COR-L47 (cell line): ENCODE measurements around the gene PUS3.

Experiments
- DNase-seq: peaks from one replicate; lab custom pipeline; 2025; lab: John Stamatoyannopoulos, UW

PUS3 gene, protein sequence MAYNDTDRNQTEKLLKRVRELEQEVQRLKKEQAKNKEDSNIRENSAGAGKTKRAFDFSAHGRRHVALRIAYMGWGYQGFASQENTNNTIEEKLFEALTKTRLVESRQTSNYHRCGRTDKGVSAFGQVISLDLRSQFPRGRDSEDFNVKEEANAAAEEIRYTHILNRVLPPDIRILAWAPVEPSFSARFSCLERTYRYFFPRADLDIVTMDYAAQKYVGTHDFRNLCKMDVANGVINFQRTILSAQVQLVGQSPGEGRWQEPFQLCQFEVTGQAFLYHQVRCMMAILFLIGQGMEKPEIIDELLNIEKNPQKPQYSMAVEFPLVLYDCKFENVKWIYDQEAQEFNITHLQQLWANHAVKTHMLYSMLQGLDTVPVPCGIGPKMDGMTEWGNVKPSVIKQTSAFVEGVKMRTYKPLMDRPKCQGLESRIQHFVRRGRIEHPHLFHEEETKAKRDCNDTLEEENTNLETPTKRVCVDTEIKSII

GRCh38 chr11:125902927-125903710 lies at the start of gene PUS3:
PUS3 (minus strand) TSS chr11:125903206; CDS start chr11:125896284, 6,922 bp downstream.
- DNase-seq, result peak; percentile 94

- DNase-seq, result no peak
Measured at GRCh38 chr11:125952559-125952958, 49.6 kb upstream of the PUS3 start.

GRCh38 chr11:125951731-125952130 lies 48.7 kb upstream of the PUS3 start:
- DNase-seq, result no peak

DNA sequence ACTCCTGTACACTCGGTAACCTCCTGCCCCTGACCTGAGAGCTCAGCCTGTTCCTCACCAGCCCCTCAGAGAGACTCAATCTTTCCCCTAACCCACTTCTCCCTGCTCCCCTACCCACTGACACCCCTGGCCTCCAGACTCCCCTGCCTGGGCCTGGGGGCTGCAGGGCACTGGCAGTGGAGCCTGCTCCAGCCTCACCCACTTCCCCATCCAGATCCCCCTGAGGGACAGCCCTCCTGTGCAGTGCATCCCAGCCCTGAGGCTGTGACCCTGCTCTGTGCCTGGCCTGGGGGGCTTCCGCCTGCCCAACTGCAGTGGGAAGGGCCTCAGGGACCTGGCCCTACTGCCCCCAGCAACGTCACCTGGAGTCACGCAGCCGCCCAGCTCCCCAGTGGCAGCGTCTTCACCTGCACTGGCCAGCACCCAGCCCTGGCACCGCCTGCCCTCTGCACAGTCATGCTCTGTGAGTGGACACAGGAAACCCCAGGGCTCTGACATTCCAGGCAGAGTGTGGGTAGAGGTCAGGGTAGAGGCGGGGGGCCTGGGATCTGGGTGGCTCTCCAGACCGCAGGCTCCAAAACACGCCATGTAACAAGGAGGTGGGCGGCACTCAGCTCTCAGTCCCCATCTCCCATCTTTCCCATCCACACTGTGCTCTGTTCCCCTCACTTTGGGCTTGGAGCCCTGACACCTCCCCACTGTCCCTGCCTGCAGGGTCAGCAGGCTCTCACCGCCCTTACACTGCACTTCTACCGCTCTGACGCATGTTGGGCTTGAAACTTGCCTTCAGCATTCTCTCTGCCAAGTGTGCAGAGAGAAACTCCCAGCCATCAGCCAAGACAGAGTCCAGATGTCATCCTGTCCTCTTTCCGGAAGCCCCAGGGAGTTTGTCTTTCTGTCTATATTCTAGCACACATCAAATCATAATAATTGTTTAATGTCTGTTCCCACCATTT lies 48.0 kb upstream of the PUS3 start:
- DNase-seq, result no peak

- no peak for DNase-seq
Measured at GRCh38 chr11:125950178-125950490, 47.1 kb upstream of the PUS3 start.

GRCh38 chr11:125949271-125950177 lies 46.5 kb upstream of the PUS3 start:
- no peak for DNase-seq

- no peak for DNase-seq
Measured at GRCh38 chr11:125948278-125949051, 45.5 kb upstream of the PUS3 start.

DNA sequence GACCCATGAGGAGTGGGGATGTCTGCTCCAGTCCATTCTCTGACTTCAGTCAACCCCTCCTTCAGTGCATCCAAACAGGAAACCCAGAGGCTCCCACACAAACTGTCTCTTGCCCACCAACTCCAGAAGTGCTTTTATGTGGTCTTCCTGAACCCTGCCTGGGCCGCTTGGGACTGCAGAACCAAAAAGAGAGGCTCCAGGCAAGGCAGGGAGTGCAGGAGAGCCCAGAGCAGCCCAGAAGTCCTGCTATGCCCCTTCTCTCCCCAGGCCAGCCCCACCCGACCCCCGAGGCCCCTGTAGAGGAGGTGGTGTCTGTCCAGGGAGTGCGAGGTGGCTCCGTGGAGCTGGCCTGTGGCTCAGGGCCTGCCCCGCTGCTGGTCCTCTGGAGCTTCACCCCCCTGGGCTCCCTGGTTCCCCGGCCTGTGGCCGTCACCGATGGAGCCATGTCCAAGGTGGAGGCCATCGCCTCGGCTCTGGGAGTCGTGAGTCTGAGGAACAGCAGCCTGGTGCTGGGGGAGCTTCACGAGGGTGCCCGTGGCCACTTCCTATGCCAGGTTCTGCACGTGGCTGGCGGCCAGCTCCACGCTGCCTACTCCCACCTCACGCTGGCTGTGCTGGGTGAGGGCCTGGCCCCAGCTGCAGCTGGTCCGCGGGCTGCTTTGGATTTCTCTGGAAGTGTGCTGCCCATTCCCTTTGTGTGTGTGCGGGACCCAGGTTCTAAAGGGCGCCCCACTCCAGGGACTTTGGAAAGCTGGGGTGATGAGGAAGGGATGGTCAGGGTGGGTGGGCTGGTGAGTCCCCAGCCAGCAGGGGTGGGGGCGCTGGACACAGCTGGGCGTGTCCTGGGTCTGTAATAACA lies 44.6 kb upstream of the PUS3 start:
- DNase-seq, result no peak

- DNase-seq, result no peak
Measured at GRCh38 chr11:125946712-125947418, 43.9 kb upstream of the PUS3 start.

DNA sequence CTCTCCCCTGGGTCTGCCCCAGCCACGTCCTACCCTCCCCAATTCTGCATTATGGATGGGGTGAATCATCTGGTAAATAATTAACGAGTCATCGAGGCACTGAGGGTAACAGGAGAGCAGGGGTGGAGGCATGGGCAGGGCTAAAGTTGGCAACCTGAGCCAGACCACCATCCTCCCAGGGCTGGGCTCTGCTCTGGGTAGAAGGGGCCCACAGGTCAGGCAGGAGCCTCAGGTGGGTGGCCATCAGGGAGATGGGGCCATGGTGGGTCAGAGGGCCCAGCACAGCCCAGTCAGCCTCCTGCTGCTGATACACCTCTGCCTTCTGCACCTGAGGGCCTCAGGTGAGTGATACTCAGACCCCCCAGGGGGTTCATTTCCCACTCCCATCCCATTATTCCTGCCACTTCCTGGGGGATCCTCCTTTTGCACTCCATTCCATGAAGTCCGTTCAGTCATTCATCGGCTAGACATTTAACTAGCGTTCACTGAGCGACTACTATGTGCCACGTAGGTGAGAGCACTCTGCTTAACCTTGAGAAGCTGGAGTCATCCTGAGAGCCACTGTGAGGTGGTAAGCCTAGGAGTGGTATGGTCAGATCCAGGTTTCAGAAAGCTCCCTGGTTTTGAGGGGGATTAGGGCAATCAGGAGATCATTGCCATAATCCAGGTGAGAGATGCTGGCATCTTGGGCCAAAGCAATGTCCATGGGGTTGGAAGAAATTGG lies 43.0 kb upstream of the PUS3 start, which contains the start of gene VSIG10L2:
VSIG10L2 (plus strand) TSS at position 248 of the 724 bp plus-strand sequence; CDS start at position 260, 12 bp downstream.
- no peak for DNase-seq

GRCh38 chr11:125945011-125945796 lies 42.2 kb upstream of the PUS3 start:
- DNase-seq, result no peak

GRCh38 chr11:125944350-125945010 lies 41.5 kb upstream of the PUS3 start:
- no peak for DNase-seq

DNA sequence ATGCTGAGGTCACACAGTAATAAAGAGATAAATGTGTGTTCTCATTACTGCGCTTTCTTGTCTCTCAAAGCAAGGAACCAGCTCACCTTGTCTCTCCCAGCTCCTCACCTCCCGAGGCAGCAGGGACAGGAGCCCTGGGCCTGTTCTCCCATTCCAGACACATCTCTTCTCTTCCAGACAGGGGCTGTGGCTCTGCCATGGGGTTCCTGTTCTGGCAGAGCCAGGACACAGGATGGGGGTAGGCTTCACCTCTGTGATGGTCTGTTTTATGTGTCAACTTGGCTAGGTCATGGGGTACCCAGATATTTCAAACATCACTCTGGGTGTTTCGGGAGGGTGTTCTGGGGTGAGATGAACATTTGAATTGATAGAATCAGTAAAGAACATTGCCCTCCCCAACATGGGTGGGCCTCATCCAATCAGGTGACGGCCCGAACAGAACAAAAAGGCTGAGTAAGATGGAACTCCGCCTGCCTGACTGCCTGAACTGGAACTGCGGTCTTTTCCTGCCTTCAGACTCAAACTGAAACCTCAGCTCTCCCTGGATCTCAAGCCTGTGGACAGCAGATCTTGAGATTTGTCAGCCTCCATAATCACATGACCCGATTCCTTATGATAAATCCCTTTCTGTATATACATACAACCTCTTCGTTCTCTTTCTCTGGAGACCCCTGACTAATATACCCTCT lies 40.8 kb upstream of the PUS3 start:
- DNase-seq, result no peak

DNA sequence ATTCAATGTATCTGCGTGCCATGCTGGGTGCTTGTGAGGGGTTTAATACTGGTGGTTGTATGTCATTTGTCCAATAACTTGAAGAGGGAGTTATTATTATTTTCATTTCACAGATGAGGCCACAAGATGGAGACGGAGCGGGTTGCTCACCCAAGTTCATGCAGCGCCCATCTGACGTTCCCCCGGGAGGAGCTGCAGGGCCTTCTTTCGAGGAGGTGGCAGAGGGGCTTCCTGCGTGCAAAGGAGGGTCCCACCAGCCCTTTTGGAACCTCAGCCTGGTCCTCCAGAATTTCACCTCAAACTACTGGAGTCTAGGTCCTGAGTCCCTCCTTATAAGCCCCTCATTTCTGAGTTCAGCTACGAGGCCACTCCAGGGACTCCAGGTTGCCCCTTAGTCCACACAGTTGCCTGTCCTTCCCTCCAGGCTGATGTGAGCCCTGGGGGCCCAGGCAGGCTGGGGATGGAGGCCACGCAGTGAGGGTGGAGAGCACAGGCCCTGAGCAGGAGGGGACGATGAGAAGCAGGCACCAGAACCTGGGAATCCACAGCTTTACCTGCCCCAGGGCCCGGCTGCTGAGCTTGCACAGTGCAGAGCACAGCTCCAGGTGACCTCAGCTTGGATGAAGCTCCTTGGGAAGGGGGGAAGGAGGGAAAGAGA lies 39.9 kb upstream of the PUS3 start:
- DNase-seq, result no peak
